ENCODE measurements around the gene HAUS6.

GRCh38 chr9:19036611-19037010 is 66.1 kb downstream of the HAUS6 start:
- TF ChIP-seq REL (CRISPR knock-in tag; conservative IDR thresholded peaks at IDR 0.05) = no peak
- TF ChIP-seq MTA3 (CRISPR knock-in tag; IDR thresholded peaks at IDR 0.05) = no peak
- no peak for TF ChIP-seq MAZ (IDR thresholded peaks at IDR 0.05; ENCODE audit: borderline replicate concordance, low read depth, low read length)
- TF ChIP-seq MAZ (CRISPR knock-in tag; IDR thresholded peaks at IDR 0.05; ENCODE audit: low read depth) = no peak
- no peak for TF ChIP-seq JUNB (CRISPR knock-in tag; IDR thresholded peaks at IDR 0.05; ENCODE audit: borderline replicate concordance)
- TF ChIP-seq CTCF (CRISPR knock-in tag; IDR thresholded peaks at IDR 0.05) = peak; percentile 29; the same call in 1 of the 2 replicates
- TF ChIP-seq MAX (IDR thresholded peaks at IDR 0.05) = no peak
- no peak for TF ChIP-seq ZNF18 (CRISPR knock-in tag; IDR thresholded peaks at IDR 0.05; ENCODE audit: insufficient replicate concordance)
- no peak for TF ChIP-seq USF2 (IDR thresholded peaks at IDR 0.05; ENCODE audit: low read depth, low read length)
- no peak for TF ChIP-seq USF2 (CRISPR knock-in tag; IDR thresholded peaks at IDR 0.05; ENCODE audit: borderline replicate concordance)
- no peak for TF ChIP-seq MED1 (CRISPR knock-in tag; IDR thresholded peaks at IDR 0.05)
- no peak for TF ChIP-seq FOXA1 (IDR thresholded peaks at IDR 0.05)
- no peak for TF ChIP-seq FOXA1 (CRISPR knock-in tag; IDR thresholded peaks at IDR 0.05)
- no peak for TF ChIP-seq SRF (IDR thresholded peaks at IDR 0.05; ENCODE audit: low read depth, low read length)
- TF ChIP-seq ZNF333 (CRISPR knock-in tag; IDR thresholded peaks at IDR 0.05; ENCODE audit: borderline replicate concordance) = no peak

Data from HepG2 (cell line).